ENCODE results near the gene TSPOAP1.

- TF ChIP-seq CTCF (IDR thresholded peaks at IDR 0.05) = no peak
- TF ChIP-seq POLR2A (IDR thresholded peaks at IDR 0.05) = no peak
These were observed 55.0 kb downstream of the TSPOAP1 start for GRCh38 chr17:58273453-58274104.
